GM18861 (cell line): Measurements from ENCODE around the gene PDE6B.

Experiments used
- ATAC-seq: cut with Tn5 transposase; IDR thresholded peaks from one replicate; pipeline ENCODE4 v1.9.1; 2021; ENCODE audit not compliant: unreplicated experiment

The PDE6B gene

GRCh38 chr4:622071-622995 is 3.0 kb upstream of the PDE6B start:
- ATAC-seq: no peak

GRCh38 chr4:622996-623913 is 2.1 kb upstream of the PDE6B start:
- ATAC-seq: no peak

DNA sequence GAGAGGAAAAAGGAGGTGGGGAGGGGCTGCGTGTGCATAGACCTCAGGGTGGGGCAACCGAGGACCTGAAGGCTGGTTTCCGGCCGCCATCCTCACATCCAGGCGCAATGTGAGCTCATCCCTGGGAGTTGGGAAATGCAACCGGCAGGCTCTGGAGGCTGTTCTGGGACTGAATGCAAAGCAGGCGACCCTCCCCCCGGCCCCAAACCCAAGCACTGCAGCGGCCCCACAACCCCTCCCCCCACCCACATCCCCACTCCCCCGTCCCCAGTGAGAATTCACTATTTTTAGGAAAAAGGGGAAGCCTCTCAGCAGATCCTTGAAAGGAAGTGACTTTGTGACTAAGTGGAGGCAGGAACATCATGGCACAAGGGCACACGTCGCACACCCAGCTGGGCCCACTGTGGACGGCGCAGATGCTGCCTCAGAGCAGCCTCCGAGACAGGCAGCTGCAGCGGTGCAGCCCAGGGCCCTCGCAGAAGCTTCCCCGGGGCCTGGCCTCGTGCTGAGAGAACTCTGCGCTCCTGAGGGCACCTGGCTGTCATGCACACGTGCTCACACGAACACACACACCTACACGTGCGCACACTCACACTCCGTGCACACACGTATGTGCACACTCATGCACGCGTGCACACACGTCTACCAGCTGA is 1.3 kb upstream of the PDE6B start:
- no peak for ATAC-seq

GRCh38 chr4:625631-626161 is 323 bp downstream of the PDE6B start:
- ATAC-seq: no peak

GRCh38 chr4:626201-627091 is 1.1 kb downstream of the PDE6B start:
- ATAC-seq: no peak

GRCh38 chr4:627347-628125 is 2.2 kb downstream of the PDE6B start:
- no peak for ATAC-seq

- no peak for ATAC-seq
These were observed 3.0 kb downstream of the PDE6B start for GRCh38 chr4:628311-628741.

- no peak for ATAC-seq
These were observed 3.7 kb downstream of the PDE6B start for GRCh38 chr4:628821-629635.

GRCh38 chr4:629636-629914 is 4.2 kb downstream of the PDE6B start:
- ATAC-seq: no peak

DNA sequence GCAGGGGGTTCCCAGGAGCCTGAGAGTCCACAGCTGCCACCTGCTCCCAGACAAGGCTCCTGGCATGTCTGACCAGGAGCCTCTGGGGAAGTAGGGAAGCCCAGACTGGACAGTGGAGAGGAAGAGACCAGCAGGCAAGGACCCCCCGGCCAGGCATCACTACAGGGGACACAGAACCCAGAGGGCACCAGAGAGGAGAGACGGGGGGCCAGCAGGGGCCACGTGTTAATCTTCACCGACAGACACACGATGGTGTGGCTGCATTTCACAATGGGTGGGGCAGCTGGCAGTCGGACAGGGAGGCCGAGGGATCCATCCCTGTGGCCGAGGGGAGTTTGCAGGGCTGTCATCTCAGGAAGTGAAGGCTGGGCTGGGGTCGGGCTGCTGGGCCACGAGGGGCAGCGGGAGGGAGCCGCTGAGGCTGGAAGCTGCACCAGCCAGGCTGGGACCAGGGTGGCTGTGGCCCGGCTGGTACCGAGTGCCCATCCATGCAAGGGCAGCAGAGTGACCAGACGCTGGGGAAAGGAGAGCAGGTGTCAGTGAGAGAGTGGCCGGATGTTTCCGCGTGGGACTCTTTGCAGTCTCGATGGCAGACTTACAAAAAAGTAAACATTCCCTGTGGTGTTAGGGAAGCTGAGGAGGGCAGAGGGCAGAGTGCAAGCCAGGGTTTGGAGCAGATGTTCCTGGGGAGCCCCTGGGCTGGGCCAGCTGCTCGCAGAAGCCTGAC is 4.7 kb downstream of the PDE6B start:
- ATAC-seq: no peak

GRCh38 chr4:630656-631055 is 5.3 kb downstream of the PDE6B start:
- no peak for ATAC-seq

DNA sequence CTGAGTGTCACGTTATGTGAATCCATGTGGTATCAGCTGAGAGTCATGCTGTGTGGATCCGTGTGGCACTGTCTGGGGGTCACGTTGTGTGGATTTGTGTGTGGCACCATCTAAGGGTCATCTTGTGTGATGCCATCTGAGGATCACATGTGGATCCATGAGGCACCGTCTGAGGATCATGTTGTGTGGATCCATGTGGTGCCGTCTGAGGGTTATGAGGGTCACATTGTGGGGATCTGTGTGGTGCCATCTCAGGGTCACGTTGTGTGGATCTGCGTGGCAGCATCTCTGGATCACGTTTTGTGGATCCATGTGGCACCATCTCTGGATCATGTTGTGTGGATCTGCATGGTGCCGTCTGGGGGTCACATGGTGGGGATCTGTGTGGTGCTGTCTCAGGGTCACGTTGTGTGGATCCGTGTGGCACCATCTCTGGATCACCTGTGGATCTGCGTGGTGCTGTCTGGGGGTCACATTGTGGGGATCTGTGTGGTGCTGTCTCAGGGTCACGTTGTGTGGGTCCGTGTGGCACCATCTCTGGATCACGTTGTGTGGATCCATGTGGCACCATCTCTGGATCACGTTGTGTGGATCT is 6.9 kb downstream of the PDE6B start:
- ATAC-seq: no peak

- ATAC-seq: no peak
These were observed 7.6 kb downstream of the PDE6B start for GRCh38 chr4:632926-633325.

- no peak for ATAC-seq
These were observed 8.0 kb downstream of the PDE6B start for GRCh38 chr4:633406-633805.

DNA sequence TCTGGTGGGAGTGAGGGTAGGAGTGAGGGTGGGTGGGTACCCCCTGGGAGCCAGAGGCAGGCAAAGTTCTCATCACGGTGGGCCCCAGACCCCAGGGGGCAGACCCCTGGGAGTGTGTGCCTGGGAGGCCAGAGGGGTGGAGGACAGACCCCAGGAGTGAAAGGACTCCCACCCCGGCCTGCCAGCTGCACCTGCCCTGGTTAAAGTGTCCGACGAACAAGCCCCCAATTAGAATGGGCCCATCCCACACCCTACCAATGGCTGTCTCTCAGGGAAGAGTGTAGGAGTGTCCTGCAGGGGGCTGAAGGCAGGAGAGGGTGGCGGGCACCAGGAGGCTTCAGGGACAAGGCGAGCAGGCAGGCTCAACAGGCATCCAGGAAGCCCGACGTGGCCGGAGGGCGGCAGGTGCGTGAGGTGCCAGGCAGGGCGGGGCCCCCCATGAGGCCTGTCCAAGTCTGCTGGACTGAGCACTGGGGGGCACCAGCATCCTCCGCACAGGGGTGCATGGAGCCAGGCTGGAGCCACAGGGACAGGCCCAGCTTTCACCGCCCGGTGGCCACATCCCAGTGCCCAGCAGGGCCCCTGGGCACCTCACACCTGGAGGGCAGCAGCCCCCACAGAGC is 8.7 kb downstream of the PDE6B start:
- no peak for ATAC-seq

- ATAC-seq: no peak
These were observed 9.2 kb downstream of the PDE6B start for GRCh38 chr4:634599-634985.
